Sigmoid colon (tissue), 7 donors: ENCODE results near the gene THSD7B. TPM values are rescaled to one million over a fixed set of nuclear protein-coding genes. Genes with fewer than 3 reads are reported as not detected.

Experiments
- DNase-seq: peaks from one replicate; pipeline ENCODE4 v3.0.0-alpha.2; 2019
- H3K27ac ChIP-seq, 4 donors: fragments of 200-600 bp; sonication (generic); one replicate each; pipeline ENCODE4 v1.5.1; 2016 to 2019; ENCODE audit warnings: mild to moderate bottlenecking in 1 of 4
- H3K27me3 ChIP-seq, 3 donors: fragments of 200-600 bp; sonication (generic); one replicate each; pipeline ENCODE4 v1.5.1; 2019; ENCODE audit warnings: mild to moderate bottlenecking in 1 of 3
- H3K36me3 ChIP-seq, 4 donors: fragments of 200-600 bp; sonication (generic); one replicate each; pipeline ENCODE4 v1.5.1; 2016 to 2019
- H3K4me1 ChIP-seq, 4 donors: fragments of 200-600 bp; sonication (generic); one replicate each; pipeline ENCODE4 v1.5.1; 2017 to 2019
- H3K4me3 ChIP-seq, 4 donors: fragments of 200-600 bp; sonication (generic); one replicate each; pipeline ENCODE4 v1.5.1; 2017 to 2019; ENCODE audit warnings: mild to moderate bottlenecking in 2 of 4, moderate library complexity in 1 of 4
- H3K9me3 ChIP-seq, 4 donors: fragments of 200-600 bp in 3 of 4; sonication (generic) in 3 of 4; one replicate each; pipeline versions ENCODE4 v1.5.1 to v1.6.1; 2013 to 2019
- CTCF ChIP-seq, 4 experiments: fragments of 450-650 bp in 3 of 4; fragments of 200-600 bp in 1 of 4; IDR thresholded peaks; one replicate each; pipeline ENCODE4 v1.5.1; 2016 to 2019; ENCODE audit warnings: antibody characterized with exemption in 4 of 4, mild to moderate bottlenecking in 3 of 4, moderate library complexity in 2 of 4
- EP300 ChIP-seq, 4 donors: sonication (generic); formaldehyde crosslinking; IDR thresholded peaks; one replicate each; pipeline ENCODE4 v1.6.1; 2017; ENCODE audit warnings: antibody characterized with exemption in 4 of 4
- POLR2A ChIP-seq, 2 donors: fragments of 450-650 bp; IDR thresholded peaks; one replicate each; pipeline ENCODE4 v1.6.1; 2016; ENCODE audit warnings: antibody characterized with exemption in 2 of 2, mild to moderate bottlenecking in 2 of 2, moderate library complexity in 2 of 2
- POLR2AphosphoS5 ChIP-seq, 4 donors: sonication (generic); formaldehyde crosslinking; IDR thresholded peaks; one replicate each; pipeline ENCODE4 v1.6.1; 2017; ENCODE audit warnings: antibody characterized with exemption in 4 of 4
- WGBS, 2 donors: extraction: QIAGEN DNeasy Blood & Tissue Kit; methylation state at CpG; one replicate each; pipeline ENCODE4 v1.1.7; 2013; 5-methylcytosine and 5-hydroxymethylcytosine counted together
- intact Hi-C: fragments of 100-400 bp; cut with DNase I; formaldehyde crosslinking; loops from one replicate; pipeline ENCODE4 v1.15.1; 2023
- polyA plus RNA-seq, 3 donors: library from polyadenylated mRNA; stranded (reverse); fragments of 200-250 nt; gene quantifications; one replicate each; pipeline ENCODE4 v1.2.3, GENCODE V29; 2013
- total RNA-seq, 4 donors: library from RNA; depleted of rRNA; stranded (reverse); fragments of >200 nt; gene quantifications; one replicate each; pipeline ENCODE4 v1.1.0, GENCODE V29; 2016
- donor health status: healthy with polysubstance abuse.
- donor health status: Bipolar disorder and iron deficiency.
- donor health status: healthy.

Gene THSD7B
- total and polyA plus RNA-seq, 7 donors: 0.16 to 0.83 (median 0.27) TPM; not detected in 2

GRCh38 chr2:136783856-136784255 lies 18.5 kb downstream of the THSD7B start:
- TF ChIP-seq POLR2A (IDR thresholded peaks at IDR 0.05) (no peak), POLR2AphosphoS5 (IDR thresholded peaks at IDR 0.05) (no peak), CTCF (IDR thresholded peaks at IDR 0.05) (no peak), EP300 (IDR thresholded peaks at IDR 0.05) (no peak)
- 55 to 69% methylated on average over 4 of the region's 4 CpGs for WGBS, 2 donors
- no peak overlapping the region for H3K4me3 ChIP-seq
- H3K36me3 ChIP-seq: no peaks in the 10 kb centered on the region
- intact Hi-C loops: no loop called here
- H3K27me3 ChIP-seq: no peaks in the 10 kb centered on the region
- H3K4me1 ChIP-seq: no peaks in the 10 kb centered on the region
- H3K9me3 ChIP-seq: no peaks in the 10 kb centered on the region
- H3K27ac ChIP-seq: no peak overlapping the region
- no peak for DNase-seq

- 87 to 92% methylated on average over 3 of the region's 3 CpGs for WGBS, 2 donors
- TF ChIP-seq EP300 (IDR thresholded peaks at IDR 0.05): no peak
- TF ChIP-seq POLR2A (IDR thresholded peaks at IDR 0.05): no peak
- no peak for TF ChIP-seq CTCF (IDR thresholded peaks at IDR 0.05)
- no peak for TF ChIP-seq POLR2AphosphoS5 (IDR thresholded peaks at IDR 0.05)
- Histone ChIP-seq H3K27ac (no peak overlapping the region), H3K27me3 (no peaks in the 10 kb centered on the region), H3K9me3 (no peaks in the 10 kb centered on the region), H3K4me1 (no peaks in the 10 kb centered on the region), H3K4me3 (no peak overlapping the region), H3K36me3 (no peaks in the 10 kb centered on the region)
- intact Hi-C loops: no loop called here
- DNase-seq: no peak
Observed at GRCh38 chr2:136785215-136785614, 19.9 kb downstream of the THSD7B start.

- no peak overlapping the region for H3K4me3 ChIP-seq
- H3K27ac ChIP-seq: no peak overlapping the region
- WGBS, 2 donors: 79 to 82% methylated on average over 3 of the region's 3 CpGs
- TF ChIP-seq CTCF (IDR thresholded peaks at IDR 0.05) (no peak), EP300 (IDR thresholded peaks at IDR 0.05) (no peak), POLR2AphosphoS5 (IDR thresholded peaks at IDR 0.05) (no peak), POLR2A (IDR thresholded peaks at IDR 0.05) (no peak)
- H3K27me3 ChIP-seq: no peaks in the 10 kb centered on the region
- no peaks in the 10 kb centered on the region for H3K9me3 ChIP-seq
- no peaks in the 10 kb centered on the region for H3K4me1 ChIP-seq
- no peak for DNase-seq
- intact Hi-C loops: no loop called here
- H3K36me3 ChIP-seq: no peaks in the 10 kb centered on the region
Observed at GRCh38 chr2:136787970-136788369, 22.6 kb downstream of the THSD7B start.

GRCh38 chr2:136796339-136796738 lies 31.0 kb downstream of the THSD7B start:
- H3K27me3 ChIP-seq: no peaks in the 10 kb centered on the region
- no peak for DNase-seq
- no peak overlapping the region for H3K27ac ChIP-seq
- no peaks in the 10 kb centered on the region for H3K4me1 ChIP-seq
- 75 to 78% methylated on average over 4 of the region's 4 CpGs for WGBS, 2 donors
- intact Hi-C loops: no loop called here
- TF ChIP-seq EP300 (IDR thresholded peaks at IDR 0.05) (no peak), CTCF (IDR thresholded peaks at IDR 0.05) (no peak), POLR2A (IDR thresholded peaks at IDR 0.05) (no peak), POLR2AphosphoS5 (IDR thresholded peaks at IDR 0.05) (no peak)
- no peaks in the 10 kb centered on the region for H3K36me3 ChIP-seq
- no peaks in the 10 kb centered on the region for H3K9me3 ChIP-seq
- H3K4me3 ChIP-seq: no peak overlapping the region

GRCh38 chr2:136798766-136799165 lies 33.4 kb downstream of the THSD7B start:
- DNase-seq: no peak
- no peak overlapping the region for H3K27ac ChIP-seq
- no peaks in the 10 kb centered on the region for H3K36me3 ChIP-seq
- no peaks in the 10 kb centered on the region for H3K4me1 ChIP-seq
- TF ChIP-seq EP300 (IDR thresholded peaks at IDR 0.05): no peak
- no peak for TF ChIP-seq POLR2AphosphoS5 (IDR thresholded peaks at IDR 0.05)
- TF ChIP-seq CTCF (IDR thresholded peaks at IDR 0.05): no peak
- TF ChIP-seq POLR2A (IDR thresholded peaks at IDR 0.05): no peak
- intact Hi-C loops: no loop called here
- no peaks in the 10 kb centered on the region for H3K27me3 ChIP-seq
- no peaks in the 10 kb centered on the region for H3K9me3 ChIP-seq
- no peak overlapping the region for H3K4me3 ChIP-seq
